CD8-positive, alpha-beta memory T cell (primary cell): ENCODE results near the gene FPGS. TPM values are rescaled to one million over a fixed set of nuclear protein-coding genes. Genes with fewer than 3 reads are reported as not detected.
"Not testable (repeated sequence)": the region's sequence is repeated elsewhere in the genome, so short reads cannot be mapped to it uniquely, and the experiment has no call there.

Experiments used
- CTCF ChIA-PET: fragments of 350-600 bp; sonication (Branson Sonifier 250); formaldehyde crosslinking; loops from one replicate; lab custom pipeline; 2021; ENCODE audit warnings: antibody characterized with exemption; lab: Charles Lee
- POLR2A ChIA-PET: fragments of 350-600 bp; sonication (Branson Sonifier 250); formaldehyde crosslinking; loops from one replicate; lab custom pipeline; 2021; ENCODE audit warnings: antibody characterized with exemption; lab: Charles Lee
- DNase-seq, 5 donors: peaks; one replicate each; pipeline versions ENCODE4 v3.0.0 to v3.0.0-alpha.2; 2020 to 2022; ENCODE audit warnings: mixed read lengths in 1 of 5
- H3K27ac ChIP-seq: one replicate; pipeline ENCODE4 v1.7.0; 2013; ENCODE audit warnings: low read depth, mild to moderate bottlenecking, low read length, moderate library complexity
- H3K27me3 ChIP-seq: 2 replicates; pipeline ENCODE4 v1.7.0; 2013; ENCODE audit warnings: low read length, mild to moderate bottlenecking; ENCODE audit not compliant: insufficient read depth, poor library complexity, severe bottlenecking
- H3K36me3 ChIP-seq: 2 replicates; pipeline ENCODE4 v1.7.0; 2013; ENCODE audit warnings: mild to moderate bottlenecking, low read length, moderate library complexity; ENCODE audit not compliant: insufficient read depth
- H3K4me1 ChIP-seq: 2 replicates; pipeline ENCODE4 v1.7.0; 2013; ENCODE audit warnings: mild to moderate bottlenecking, low read length, moderate library complexity; ENCODE audit not compliant: insufficient read depth
- H3K4me3 ChIP-seq: 2 replicates; pipeline ENCODE4 v1.7.0; 2013; ENCODE audit warnings: mild to moderate bottlenecking, low read length
- H3K9me3 ChIP-seq: 2 replicates; pipeline ENCODE4 v1.7.0; 2013; ENCODE audit warnings: mild to moderate bottlenecking, low read length
- H3K27ac Mint-ChIP-seq, 8 donors: one replicate each; pipeline ENCODE4 v1.8.0; 2020 to 2021; ENCODE audit warnings: mixed read lengths in 8 of 8, mild to moderate bottlenecking in 6 of 8, inconsistent platforms in 3 of 8, moderate library complexity in 3 of 8
- H3K27me3 Mint-ChIP-seq, 2 donors: one replicate each; pipeline ENCODE4 v1.8.0; 2020 to 2021; ENCODE audit warnings: mixed read lengths in 2 of 2, mild to moderate bottlenecking in 1 of 2, moderate library complexity in 1 of 2
- H3K36me3 Mint-ChIP-seq, 3 donors: one replicate each; pipeline ENCODE4 v1.8.0; 2020 to 2021; ENCODE audit warnings: mixed read lengths in 3 of 3, inconsistent platforms in 1 of 3, mild to moderate bottlenecking in 1 of 3
- H3K4me1 Mint-ChIP-seq, 3 donors: one replicate each; pipeline ENCODE4 v1.8.0; 2020 to 2021; ENCODE audit warnings: mixed read lengths in 3 of 3, inconsistent platforms in 1 of 3, mild to moderate bottlenecking in 1 of 3
- H3K4me3 Mint-ChIP-seq, 7 donors: one replicate each; pipeline ENCODE4 v1.8.0; 2020 to 2021; ENCODE audit warnings: mixed read lengths in 7 of 7, mild to moderate bottlenecking in 6 of 7, moderate library complexity in 4 of 7, inconsistent platforms in 2 of 7
- H3K9me3 Mint-ChIP-seq, 5 donors: one replicate each; pipeline ENCODE4 v1.8.0; 2020 to 2022; ENCODE audit warnings: mixed read lengths in 5 of 5, mild to moderate bottlenecking in 3 of 5, moderate library complexity in 2 of 5, inconsistent platforms in 1 of 5
- polyA plus RNA-seq: library from polyadenylated mRNA; unstranded; fragments of 300-500 nt; fragmentation: Illumina TruSeq; gene quantifications from one replicate; pipeline ENCODE4 v1.2.3, GENCODE V29; 2021
- total RNA-seq, 2 experiments: library from RNA; stranded (reverse); gene quantifications; one replicate each; pipeline ENCODE4 v1.2.3, GENCODE V29; 2021

The FPGS gene
- total and polyA plus RNA-seq, 3 experiments from 2014 or later, result 68.0 to 111 (median 110) TPM

GRCh38 chr9:127837346-127837745 lies 34.7 kb downstream of the FPGS start:
- CTCF ChIA-PET, result interaction anchor here (0.7 to 1.6 kb wide), 2 partner anchors 32 to 197 kb away, joined by 3 to 4 read pairs; no protein-coding TSS in a partner anchor
- peak overlapping the region in 2 of 8 donors; percentile 64 to 71 for H3K27ac Mint-ChIP-seq
- POLR2A ChIA-PET, result interaction anchor here (0.6 kb wide), 1 partner anchor 979 kb away, joined by 4 read pairs; no protein-coding TSS in a partner anchor

GRCh38 chr9:127838375-127839078 lies 35.8 kb downstream of the FPGS start:
- Histone ChIP-seq H3K27ac (no peak overlapping the region), H3K4me1 (no peaks in the 10 kb centered on the region), H3K36me3 (no peaks in the 10 kb centered on the region), H3K9me3 (no peaks in the 10 kb centered on the region), H3K4me3 (no peak overlapping the region), H3K27me3 (no peaks in the 10 kb centered on the region)
- Mint-ChIP-seq H3K4me1 (peaks cover 0 to 2% (median 0%) of the 10 kb centered on the region in 3 donors), H3K27ac (peak overlapping the region in 1 of 8 donors; percentile 77), H3K27me3 (peaks cover 0 to 6% of the 10 kb centered on the region in 2 donors), H3K9me3 (no peaks in the 10 kb centered on the region), H3K4me3 (no peak overlapping the region), H3K36me3 (peaks cover 0 to 18% (median 0%) of the 10 kb centered on the region in 3 donors)
- POLR2A ChIA-PET, result no interaction called here
- CTCF ChIA-PET, result no interaction called here
- no peak for DNase-seq

More at GRCh38 chr9:127837346-127837745, 34.7 kb downstream of the FPGS start:
- H3K27ac ChIP-seq, result no peak overlapping the region
- DNase-seq, result no peak
- H3K4me1 ChIP-seq, result peaks cover 3% of the 10 kb centered on the region
- no peaks in the 10 kb centered on the region for H3K36me3 ChIP-seq
- H3K4me1 Mint-ChIP-seq, result peaks cover 1 to 8% (median 2%) of the 10 kb centered on the region in 3 donors
- H3K36me3 Mint-ChIP-seq, result peaks cover 0 to 14% (median 0%) of the 10 kb centered on the region in 3 donors
- no peak overlapping the region for H3K4me3 ChIP-seq
- H3K27me3 ChIP-seq, result no peaks in the 10 kb centered on the region
- peaks cover 0 to 6% of the 10 kb centered on the region in 2 donors for H3K27me3 Mint-ChIP-seq
- no peak overlapping the region for H3K4me3 Mint-ChIP-seq
- H3K9me3 ChIP-seq, result no peaks in the 10 kb centered on the region
- no peaks in the 10 kb centered on the region for H3K9me3 Mint-ChIP-seq

- Histone ChIP-seq H3K27me3 (no peaks in the 10 kb centered on the region), H3K4me1 (no peaks in the 10 kb centered on the region), H3K4me3 (no peak overlapping the region), H3K27ac (no peak overlapping the region), H3K9me3 (no peaks in the 10 kb centered on the region), H3K36me3 (no peaks in the 10 kb centered on the region)
- POLR2A ChIA-PET, result no interaction called here
- H3K4me3 Mint-ChIP-seq, result no peak overlapping the region
- no peaks in the 10 kb centered on the region for H3K4me1 Mint-ChIP-seq
- H3K27me3 Mint-ChIP-seq, result peaks cover 0 to 6% of the 10 kb centered on the region in 2 donors
- no peaks in the 10 kb centered on the region for H3K9me3 Mint-ChIP-seq
- peaks cover 0 to 18% (median 0%) of the 10 kb centered on the region in 3 donors for H3K36me3 Mint-ChIP-seq
- CTCF ChIA-PET, result interaction anchor here (1.3 kb wide), 1 partner anchor 29 kb away, joined by 4 read pairs; no protein-coding TSS in a partner anchor
- DNase-seq, result no peak
- peak overlapping the region in 1 of 8 donors; percentile 54 for H3K27ac Mint-ChIP-seq
Measured at GRCh38 chr9:127841087-127841835, 38.6 kb downstream of the FPGS start.

GRCh38 chr9:127844821-127845359 lies 42.2 kb downstream of the FPGS start:
- peaks cover 0 to 2% of the 10 kb centered on the region in 2 donors for H3K27me3 Mint-ChIP-seq
- peaks cover 0 to 5% (median 0%) of the 10 kb centered on the region in 3 donors for H3K4me1 Mint-ChIP-seq
- H3K9me3 ChIP-seq, result peaks cover 12% of the 10 kb centered on the region
- no peak overlapping the region for H3K4me3 Mint-ChIP-seq
- DNase-seq, result no peak
- no peak overlapping the region for H3K27ac ChIP-seq
- no peaks in the 10 kb centered on the region for H3K36me3 ChIP-seq
- H3K27me3 ChIP-seq, result no peaks in the 10 kb centered on the region
- peaks cover 8 to 27% (median 16%) of the 10 kb centered on the region in 3 donors for H3K36me3 Mint-ChIP-seq
- peaks cover 5 to 12% (median 9%) of the 10 kb centered on the region in 5 donors for H3K9me3 Mint-ChIP-seq
- ChIA-PET CTCF (no interaction called here), POLR2A (interaction anchor here (0.6 kb wide), 1 partner anchor 108 kb away, joined by 4 read pairs; no protein-coding TSS in a partner anchor)
- no peaks in the 10 kb centered on the region for H3K4me1 ChIP-seq
- no peak overlapping the region for H3K4me3 ChIP-seq
- no peak overlapping the region for H3K27ac Mint-ChIP-seq

- H3K27ac ChIP-seq, H3K27me3 Mint-ChIP-seq, H3K4me1 Mint-ChIP-seq, H3K4me3 Mint-ChIP-seq, DNase-seq, H3K27me3 ChIP-seq, H3K36me3 ChIP-seq, CTCF ChIA-PET, H3K4me1 ChIP-seq, H3K4me3 ChIP-seq: not testable (repeated sequence)
- Mint-ChIP-seq H3K9me3 (peaks cover 5 to 16% (median 12%) of the 10 kb centered on the region in 5 donors), H3K27ac (peak overlapping the region in 1 of 8 donors; percentile 47), H3K36me3 (peaks cover 12 to 29% (median 16%) of the 10 kb centered on the region in 3 donors)
- H3K9me3 ChIP-seq, result peaks cover 13% of the 10 kb centered on the region
- POLR2A ChIA-PET, result interaction anchor here (0.6 kb wide), 1 partner anchor 109 kb away, joined by 4 read pairs; no protein-coding TSS in a partner anchor
Measured at GRCh38 chr9:127845619-127846018, 42.9 kb downstream of the FPGS start.

- no peak overlapping the region for H3K27ac Mint-ChIP-seq
Measured at GRCh38 chr9:127846443-127847177, 43.9 kb downstream of the FPGS start.

GRCh38 chr9:127847178-127847510 lies 44.5 kb downstream of the FPGS start:
- no peak overlapping the region for H3K4me3 Mint-ChIP-seq
- Histone ChIP-seq H3K27me3 (no peaks in the 10 kb centered on the region), H3K36me3 (no peaks in the 10 kb centered on the region), H3K4me1 (no peaks in the 10 kb centered on the region), H3K9me3 (peaks cover 13% of the 10 kb centered on the region), H3K4me3 (no peak overlapping the region), H3K27ac (no peak overlapping the region)
- peak overlapping the region in 1 of 8 donors; percentile 5 for H3K27ac Mint-ChIP-seq
- no peak for DNase-seq
- ChIA-PET CTCF (interaction anchor here (1.0 to 1.3 kb wide), 2 partner anchors 16 to 22 kb away, joined by 3 to 5 read pairs; no protein-coding TSS in a partner anchor), POLR2A (no interaction called here)
- peaks cover 0 to 2% of the 10 kb centered on the region in 2 donors for H3K27me3 Mint-ChIP-seq
- peaks cover 16 to 17% (median 17%) of the 10 kb centered on the region in 3 donors for H3K36me3 Mint-ChIP-seq
- peaks cover 5 to 16% (median 12%) of the 10 kb centered on the region in 5 donors for H3K9me3 Mint-ChIP-seq
- H3K4me1 Mint-ChIP-seq, result peaks cover 4 to 8% (median 5%) of the 10 kb centered on the region in 3 donors

More at GRCh38 chr9:127846443-127847177, 43.9 kb downstream of the FPGS start:
- H3K9me3 ChIP-seq, result peaks cover 13% of the 10 kb centered on the region
- no peaks in the 10 kb centered on the region for H3K36me3 ChIP-seq
- Mint-ChIP-seq H3K27me3 (peaks cover 0 to 2% of the 10 kb centered on the region in 2 donors), H3K36me3 (peaks cover 16 to 20% (median 17%) of the 10 kb centered on the region in 3 donors), H3K4me1 (peaks cover 0 to 5% (median 0%) of the 10 kb centered on the region in 3 donors), H3K9me3 (peaks cover 5 to 16% (median 12%) of the 10 kb centered on the region in 5 donors), H3K4me3 (no peak overlapping the region)
- ChIA-PET CTCF (interaction anchor here (1.0 to 1.3 kb wide), 2 partner anchors 16 to 23 kb away, joined by 3 to 5 read pairs; no protein-coding TSS in a partner anchor), POLR2A (no interaction called here)
- H3K4me3 ChIP-seq, result no peak overlapping the region
- no peaks in the 10 kb centered on the region for H3K27me3 ChIP-seq
- no peaks in the 10 kb centered on the region for H3K4me1 ChIP-seq
- DNase-seq, result no peak
- no peak overlapping the region for H3K27ac ChIP-seq
